ENCODE data around the gene ABCG1. TPM values are rescaled to one million over a fixed set of nuclear protein-coding genes. Genes with fewer than 3 reads are reported as not detected.

Gene ABCG1
- total and polyA plus RNA-seq, 2 donors (not counting 3 experiments of a cell fraction or from before 2014, with no cell fraction given): 6.7 to 19.6 TPM

DNA sequence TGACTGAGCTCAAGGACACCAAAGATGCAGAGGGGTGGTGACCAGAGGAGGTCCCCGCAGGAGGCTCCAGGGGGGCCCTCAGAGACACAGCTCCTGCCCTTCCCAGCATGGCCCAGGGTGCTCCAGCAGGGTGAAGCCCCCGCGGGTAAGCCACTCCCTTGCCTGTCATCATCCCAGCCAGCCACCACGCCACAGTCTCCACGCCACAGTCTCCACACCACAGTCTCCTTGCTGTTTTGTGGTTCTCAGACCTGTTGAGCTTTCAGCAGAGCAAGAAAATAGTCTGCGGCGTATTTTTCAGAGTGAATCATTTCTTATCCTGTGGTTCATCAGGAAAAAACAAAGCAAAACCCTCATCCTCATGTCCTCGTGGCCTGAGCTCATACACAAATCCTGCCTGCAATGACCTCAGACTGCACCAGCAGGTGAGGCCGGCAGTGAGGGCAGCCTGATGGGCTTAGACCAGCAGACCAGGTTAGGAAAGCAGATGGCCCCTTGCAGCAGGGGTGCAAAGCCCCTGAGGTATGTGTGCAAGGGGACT, 25.7 kb upstream of the ABCG1 start:
- peaks cover 0 to 5% of the 10 kb centered on the region in 2 experiments for H3K27me3 ChIP-seq (ENCODE audit: control insufficient read depth in 2 of 2, insufficient read depth in 2 of 2, low read length in 2 of 2)
- POLR2A ChIA-PET: no interaction called here
- no peaks in the 10 kb centered on the region for H4K20me1 ChIP-seq (replicated peaks; ENCODE audit: control insufficient read depth, extremely low read depth, insufficient read depth, low read length)
- dilution Hi-C loops (cut with MboI; ENCODE audit: extremely low pct_ligation_motif_present, low sequenced_read_pairs): no loop called here
- peak; percentile 78 for FAIRE-seq
- no peaks in the 10 kb centered on the region for H3K9me1 ChIP-seq (replicated peaks; ENCODE audit: control insufficient read depth, extremely low read depth, insufficient read depth, low read length)
- no peaks in the 10 kb centered on the region for H3K79me2 ChIP-seq (ENCODE audit: control insufficient read depth, insufficient read depth, low read length)
- no peak overlapping the region for H3K27ac ChIP-seq (ENCODE audit: insufficient read depth, low read depth, low read length)
- TF ChIP-seq FOS (IDR thresholded peaks at IDR 0.05; ENCODE audit: borderline replicate concordance, insufficient read depth, low read length) (peak; percentile 37), CTCF (IDR thresholded peaks at IDR 0.05; ENCODE audit: extremely low read depth in 1 of 2, insufficient read depth in 1 of 2, low read depth in 1 of 2, low read length in 2 of 2) (no peak)
- intact Hi-C loops (cut with micrococcal nuclease): loop anchor here (1.0 kb wide), 1 partner anchor 41 kb away; no protein-coding TSS in a partner anchor
- no peaks in the 10 kb centered on the region for H3K9me3 ChIP-seq (replicated peaks; ENCODE audit: control insufficient read depth, insufficient read depth, low read length)
- H3K36me3 ChIP-seq (ENCODE audit: control insufficient read depth in 2 of 2, extremely low read depth in 1 of 2, insufficient read depth in 2 of 2, low read length in 2 of 2): no peaks in the 10 kb centered on the region
- BruUV-seq (replicated peaks): no TSS peak
- peak overlapping the region; percentile 9 for H2AFZ ChIP-seq (ENCODE audit: low read depth, low read length)
- no peak overlapping the region for H3K4me3 ChIP-seq (replicated peaks in 1 of 3; ENCODE audit: insufficient read depth in 1 of 3, low read depth in 1 of 3, low read length in 3 of 3)
- no peak overlapping the region for H3K9ac ChIP-seq (replicated peaks; ENCODE audit: extremely low read depth, insufficient read depth, low read length)
- peak; percentile 27 for DNase-seq (ENCODE audit: low read depth, low spot score)
- H3K4me2 ChIP-seq (ENCODE audit: insufficient read depth, low read length): no peak overlapping the region
- CTCF ChIA-PET: interaction anchor here (0.9 to 1.7 kb wide), 4 partner anchors 8 to 66 kb away, joined by 3 to 5 read pairs (median 4); no protein-coding TSS in a partner anchor
- H3K4me1 ChIP-seq (ENCODE audit: control insufficient read depth, extremely low read depth, insufficient read depth, low read length): peaks cover 8% of the 10 kb centered on the region

DNA sequence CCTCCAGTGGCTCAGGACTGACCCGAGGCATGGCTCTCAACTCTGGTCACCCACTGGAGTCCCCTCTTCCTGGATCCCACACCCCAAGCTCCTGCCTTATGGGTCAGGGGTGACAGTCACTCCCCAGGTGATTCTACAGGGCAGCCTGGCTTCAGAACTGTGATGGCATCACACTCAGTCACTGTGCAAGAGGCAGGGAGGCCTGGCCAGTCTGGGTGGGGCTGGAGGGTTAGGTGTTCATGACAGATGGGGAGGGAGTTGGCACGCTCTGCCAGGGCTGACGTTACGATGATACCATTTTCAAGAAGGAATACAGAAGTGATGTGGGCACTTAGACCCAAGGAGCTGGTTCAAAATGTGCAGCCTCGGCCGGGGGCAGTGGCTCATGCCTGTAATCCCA, 25.2 kb upstream of the ABCG1 start:
- Histone ChIP-seq H3K4me3 (replicated peaks in 1 of 3; ENCODE audit: insufficient read depth in 1 of 3, low read depth in 1 of 3, low read length in 3 of 3) (no peak overlapping the region), H3K36me3 (ENCODE audit: control insufficient read depth in 2 of 2, extremely low read depth in 1 of 2, insufficient read depth in 2 of 2, low read length in 2 of 2) (no peaks in the 10 kb centered on the region), H3K9me1 (replicated peaks; ENCODE audit: control insufficient read depth, extremely low read depth, insufficient read depth, low read length) (no peaks in the 10 kb centered on the region), H3K9ac (replicated peaks; ENCODE audit: extremely low read depth, insufficient read depth, low read length) (no peak overlapping the region), H3K27ac (ENCODE audit: insufficient read depth, low read depth, low read length) (no peak overlapping the region), H3K4me2 (ENCODE audit: insufficient read depth, low read length) (no peak overlapping the region), H3K4me1 (ENCODE audit: control insufficient read depth, extremely low read depth, insufficient read depth, low read length) (peaks cover 11% of the 10 kb centered on the region), H3K79me2 (ENCODE audit: control insufficient read depth, insufficient read depth, low read length) (no peaks in the 10 kb centered on the region), H3K9me3 (replicated peaks; ENCODE audit: control insufficient read depth, insufficient read depth, low read length) (no peaks in the 10 kb centered on the region), H3K27me3 (ENCODE audit: control insufficient read depth in 2 of 2, insufficient read depth in 2 of 2, low read length in 2 of 2) (peaks cover 0 to 5% of the 10 kb centered on the region in 2 experiments), H2AFZ (ENCODE audit: low read depth, low read length) (no peak overlapping the region), H4K20me1 (replicated peaks; ENCODE audit: control insufficient read depth, extremely low read depth, insufficient read depth, low read length) (no peaks in the 10 kb centered on the region)
- BruUV-seq (replicated peaks): no TSS peak
- FAIRE-seq (no peak), DNase-seq (ENCODE audit: low read depth, low spot score) (no peak)
- ChIA-PET CTCF (interaction anchor here (1.3 kb wide), 1 partner anchor 7 kb away, joined by 4 read pairs; no protein-coding TSS in a partner anchor), POLR2A (no interaction called here)
- no peak for TF ChIP-seq FOS (IDR thresholded peaks at IDR 0.05; ENCODE audit: borderline replicate concordance, insufficient read depth, low read length)
- dilution Hi-C loops (cut with MboI; ENCODE audit: extremely low pct_ligation_motif_present, low sequenced_read_pairs): no loop called here
- intact Hi-C loops (cut with micrococcal nuclease): loop anchor here (1.0 kb wide), 1 partner anchor 41 kb away; no protein-coding TSS in a partner anchor

All from endothelial cell of umbilical vein (primary cell).